ENCODE data around the gene ORM2. TPM values are rescaled to one million over a fixed set of nuclear protein-coding genes. Genes with fewer than 3 reads are reported as not detected.

Gene ORM2
- total and polyA plus RNA-seq, 2 of the 8 experiments (the other 6 are each of a cell fraction or from before 2014, with no cell fraction given), result 1.3 TPM; not detected in 1

- TF ChIP-seq CHD7 (IDR thresholded peaks at IDR 0.05; ENCODE audit: insufficient replicate concordance, low read length) (no peak), NANOG (IDR thresholded peaks at IDR 0.05; ENCODE audit: insufficient read depth, low read depth, low read length, poor library complexity, severe bottlenecking) (no peak), BRCA1 (IDR thresholded peaks at IDR 0.05; ENCODE audit: low read depth, low read length) (no peak), E2F6 (IDR thresholded peaks at IDR 0.05) (no peak), POU5F1 (IDR thresholded peaks at IDR 0.05; ENCODE audit: low read depth, low read length) (no peak), RXRA (IDR thresholded peaks at IDR 0.05; ENCODE audit: insufficient read depth, low read depth, low read length) (no peak), ASH2L (IDR thresholded peaks at IDR 0.05; ENCODE audit: low read length) (no peak), KDM4A (IDR thresholded peaks at IDR 0.05; ENCODE audit: low read depth, low read length, severe bottlenecking) (no peak), PHF8 (conservative IDR thresholded peaks at IDR 0.05; ENCODE audit: low read depth, low read length) (no peak)
These were observed 14.6 kb upstream of the ORM2 start (continued) for GRCh38 chr9:114314881-114315722.
